NCI-H82 treated with DMSO at 0.1 percent for 48 hours (cell line): Measurements from ENCODE around the gene COASY.
A peak's percentile ranks its signal among the peaks of the same experiment; 100 is the strongest.

Experiments used
- DNase-seq: peaks from one replicate; lab custom pipeline; 2025; ENCODE audit not compliant: unreplicated experiment; lab: John Stamatoyannopoulos, UW

The COASY gene

GRCh38 chr17:42571435-42572225 is 9.7 kb downstream of the COASY start:
- no peak for DNase-seq

DNA sequence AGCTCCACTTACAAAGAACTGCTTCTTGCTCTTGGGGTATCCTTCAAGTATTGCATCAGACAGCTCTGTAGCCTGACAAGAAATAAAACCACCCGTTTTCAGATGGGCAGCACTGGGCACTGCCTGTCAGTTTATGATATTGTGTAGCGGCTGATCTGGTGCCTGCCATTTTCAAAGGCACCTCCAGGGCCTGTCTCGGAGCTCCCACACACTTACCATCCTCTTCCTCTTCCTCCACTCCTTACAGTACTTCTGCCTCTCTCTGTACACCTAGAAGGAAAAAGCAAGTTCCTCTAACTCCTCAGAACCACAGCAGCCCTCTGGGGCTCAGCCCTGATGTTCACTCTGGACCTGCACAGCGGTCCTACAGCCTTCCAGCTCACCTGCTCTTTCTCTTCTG is 11.1 kb downstream of the COASY start:
- DNase-seq = no peak

DNA sequence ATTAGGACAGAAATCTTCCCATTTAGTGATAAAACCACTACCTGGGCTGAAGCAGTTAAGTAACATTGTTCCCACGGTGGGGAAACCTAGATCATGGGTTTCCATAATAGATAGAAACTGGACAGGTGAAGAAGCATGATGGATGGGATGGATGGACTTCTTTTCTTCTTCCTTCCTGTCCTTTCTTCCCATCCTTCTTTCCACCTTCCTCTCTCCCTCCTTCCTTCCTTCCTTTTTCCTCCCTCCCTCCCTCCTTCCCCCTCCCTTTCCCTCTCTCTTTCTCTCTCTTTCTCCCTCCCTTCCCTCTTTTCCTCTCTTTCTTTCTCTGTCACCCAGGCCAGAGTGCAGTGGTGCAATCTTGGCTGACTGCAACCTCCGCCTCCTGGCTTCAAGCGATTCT is 12.5 kb downstream of the COASY start:
- no peak for DNase-seq

DNA sequence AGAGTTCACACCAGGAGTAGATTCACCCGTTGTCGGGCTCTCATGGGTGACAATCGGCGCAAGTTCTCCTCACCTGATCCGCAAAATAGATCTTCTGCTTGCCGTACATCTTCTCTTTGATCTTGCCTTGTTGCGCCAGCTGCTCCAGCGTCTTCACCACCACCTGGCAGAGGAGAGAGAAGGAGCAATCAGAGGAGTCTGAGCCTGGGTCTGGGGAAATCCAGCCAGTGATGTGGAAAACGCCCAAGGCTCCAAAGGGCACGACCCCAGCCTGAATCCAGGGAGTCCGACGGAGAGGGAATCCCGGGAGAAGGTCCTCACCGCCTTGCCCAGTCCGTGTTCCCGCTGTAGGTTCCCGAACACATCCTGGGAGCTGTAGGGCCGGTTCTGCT is 15.2 kb downstream of the COASY start:
- no peak for DNase-seq

GRCh38 chr17:42577532-42578281 is 15.8 kb downstream of the COASY start, which contains the start of gene PSMC3IP:
TSS of gene PSMC3IP (minus strand) at chr17:42577729. CDS start at chr17:42577686, 43 bp downstream.
- DNase-seq = peak; percentile 83

DNA sequence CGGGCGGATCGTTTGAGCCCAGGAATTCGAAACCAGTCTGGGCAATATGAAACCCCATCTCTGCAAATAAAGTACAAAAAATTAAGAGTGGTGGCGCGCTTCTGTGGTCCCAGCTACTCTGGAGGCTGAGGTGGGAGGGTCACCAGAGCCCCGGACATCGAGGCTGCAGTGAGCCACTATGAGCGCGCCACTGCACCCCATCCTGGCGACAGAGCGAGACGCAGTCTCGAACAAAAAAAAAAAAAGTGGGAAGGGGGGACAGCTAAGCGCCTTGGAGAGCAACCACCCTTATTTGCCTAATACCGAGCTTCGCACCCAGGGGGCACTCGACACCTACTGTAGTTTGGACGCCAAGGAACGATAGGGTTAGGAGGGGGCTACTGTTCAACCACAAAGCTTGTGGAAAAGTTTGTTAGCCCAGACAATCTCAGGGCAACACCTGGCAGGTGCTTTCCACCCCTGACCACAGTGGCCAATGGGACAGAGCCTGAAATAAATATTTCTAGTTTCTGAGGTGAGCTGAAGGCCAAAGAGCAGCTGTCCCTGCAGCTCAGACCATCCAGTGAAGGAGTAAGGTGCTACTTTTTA is 16.4 kb downstream of the COASY start:
- peak; percentile 76 for DNase-seq

- no peak for DNase-seq
Measured at GRCh38 chr17:42579794-42580551, 18.0 kb downstream of the COASY start.

DNA sequence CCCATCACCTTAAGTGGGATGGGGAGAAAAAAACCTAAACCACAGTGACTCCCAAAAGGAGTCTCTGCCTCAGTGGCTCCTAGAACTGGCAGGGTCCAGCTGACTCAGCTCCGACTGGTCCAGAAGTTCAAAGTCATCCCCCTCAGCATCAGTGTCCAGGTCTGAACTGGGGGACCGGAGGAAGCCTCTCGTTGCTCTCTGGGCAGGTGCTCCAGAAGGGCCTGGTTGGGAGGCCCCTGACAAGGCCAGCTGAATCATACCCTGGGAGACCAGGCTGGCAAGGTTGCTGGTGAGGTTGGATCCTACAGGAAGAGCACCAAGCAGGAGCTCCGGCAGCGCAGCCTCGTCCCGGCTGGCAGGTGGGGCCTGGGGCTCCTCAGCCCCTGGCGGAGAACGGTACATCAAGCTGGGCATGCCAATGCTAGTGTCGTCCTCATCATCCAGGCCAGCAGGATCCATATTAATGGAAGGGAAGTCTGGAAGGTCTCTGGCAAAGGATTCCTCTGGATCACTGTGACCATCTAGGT is 19.9 kb downstream of the COASY start:
- DNase-seq = no peak

DNA sequence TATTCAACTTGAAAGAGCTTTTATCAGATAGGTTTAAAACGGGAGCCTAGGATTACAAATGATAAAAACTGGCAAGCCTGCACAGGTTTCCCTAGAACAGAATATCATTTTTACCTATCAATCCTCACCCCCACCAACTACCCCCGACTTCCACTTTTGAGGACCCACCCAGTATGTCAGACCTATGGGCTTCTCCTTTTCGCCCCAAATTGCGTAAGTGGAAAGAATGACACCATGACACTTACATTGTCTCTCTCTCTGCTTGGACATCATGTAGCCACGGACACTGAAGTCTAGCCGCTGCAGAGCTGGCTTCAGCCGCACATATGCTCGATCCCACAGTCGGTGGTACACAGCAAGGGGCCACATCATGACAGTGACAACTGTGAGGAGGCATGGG is 22.9 kb downstream of the COASY start:
- no peak for DNase-seq

- no peak for DNase-seq
Measured at GRCh38 chr17:42585353-42585752, 23.4 kb downstream of the COASY start.

DNA sequence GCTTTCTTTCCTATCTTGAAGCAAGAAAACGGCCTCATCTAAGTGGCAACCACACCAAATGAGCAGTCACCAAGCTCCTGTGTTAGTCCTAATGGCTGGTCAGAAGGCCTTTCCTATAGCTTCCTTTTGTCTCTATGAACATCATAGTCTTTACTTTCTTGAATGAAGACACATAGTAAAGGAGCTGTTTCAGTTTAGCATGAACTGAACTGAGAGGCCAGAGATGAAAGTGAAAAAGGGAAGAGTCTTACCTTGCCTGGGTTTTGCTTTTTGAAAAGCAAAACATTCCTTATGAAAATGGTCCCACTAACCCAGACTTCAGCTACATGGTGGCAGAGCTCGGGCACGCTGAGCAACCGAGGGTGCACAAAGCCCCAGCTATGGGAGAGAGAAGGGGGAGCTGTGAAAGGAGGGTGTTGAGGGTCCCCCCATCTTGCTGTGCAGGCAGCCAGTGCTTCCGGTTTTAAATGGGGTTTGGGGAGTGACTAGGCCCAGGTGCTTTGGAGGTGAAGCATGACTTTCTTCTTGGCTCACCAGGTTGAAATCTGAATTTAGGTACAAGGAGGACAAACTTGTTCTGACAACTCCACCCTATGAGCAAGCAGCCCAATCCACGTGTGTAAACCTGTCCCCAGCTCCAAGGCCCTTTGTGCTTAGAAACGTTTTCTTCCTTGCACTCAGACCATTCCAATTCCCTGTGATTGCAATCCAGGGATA is 24.7 kb downstream of the COASY start:
- DNase-seq = no peak

GRCh38 chr17:42590886-42591285 is 28.9 kb downstream of the COASY start:
- DNase-seq = no peak

DNA sequence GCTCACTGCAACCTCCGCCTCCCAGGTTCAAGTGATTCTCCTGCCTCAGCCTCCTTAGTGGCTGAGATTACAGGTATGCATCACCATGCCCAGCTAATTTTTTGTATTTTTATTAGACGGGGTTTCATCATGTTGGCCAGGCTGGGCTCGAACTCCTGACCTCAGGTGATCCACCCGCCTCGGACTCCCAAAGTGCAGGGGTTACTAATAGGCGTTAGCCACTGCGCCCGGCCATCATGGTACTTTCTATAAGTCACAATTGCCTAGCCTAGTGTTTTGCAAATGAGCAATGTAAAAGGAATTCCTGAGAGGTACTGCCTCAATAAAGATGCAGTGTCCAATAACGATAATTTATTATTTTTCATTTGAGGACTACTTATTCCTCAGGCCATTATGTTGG is 29.5 kb downstream of the COASY start:
- no peak for DNase-seq

DNA sequence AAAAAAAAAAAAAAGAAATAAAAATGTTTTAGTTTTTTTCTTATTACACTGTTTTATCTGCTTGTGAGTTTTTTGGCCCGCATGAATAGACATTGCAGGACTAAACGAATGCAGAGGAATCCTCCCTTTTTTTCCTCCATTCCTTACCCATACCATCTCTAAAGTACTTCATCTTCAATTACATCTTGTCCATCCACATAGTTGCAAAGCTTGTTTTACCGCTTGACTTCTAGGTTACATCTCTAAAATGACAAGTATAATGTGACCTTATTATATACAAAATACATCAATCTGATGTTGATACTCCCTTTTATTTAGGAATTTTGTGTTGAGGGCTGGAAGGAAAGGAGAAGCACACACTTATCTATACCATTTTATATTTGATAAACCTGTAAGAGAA is 34.4 kb downstream of the COASY start:
- DNase-seq = no peak

- DNase-seq = no peak
Measured at GRCh38 chr17:42598905-42599304, 37.0 kb downstream of the COASY start.

- no peak for DNase-seq
Measured at GRCh38 chr17:42603318-42603717, 41.4 kb downstream of the COASY start.

DNA sequence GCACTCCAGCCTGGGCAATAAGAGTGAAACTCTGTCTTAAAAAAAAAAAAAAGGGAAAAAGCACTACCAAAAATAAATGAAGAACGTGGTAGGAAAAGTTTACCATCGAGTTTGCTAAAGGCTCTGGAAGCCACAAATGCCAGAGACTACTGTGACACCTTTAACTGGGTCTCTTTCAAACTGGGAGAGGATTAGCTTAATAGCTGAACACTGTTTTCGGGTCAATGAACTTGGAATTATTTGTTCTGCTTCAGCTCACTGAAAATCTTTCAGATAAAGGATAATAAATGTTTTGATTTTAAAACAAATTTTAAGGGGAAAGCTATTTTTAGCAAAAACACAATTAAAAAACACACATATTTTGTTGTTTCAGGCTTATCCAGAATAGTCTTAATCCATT is 45.8 kb downstream of the COASY start:
- no peak for DNase-seq

GRCh38 chr17:42608305-42609181 is 46.6 kb downstream of the COASY start:
- no peak for DNase-seq

DNA sequence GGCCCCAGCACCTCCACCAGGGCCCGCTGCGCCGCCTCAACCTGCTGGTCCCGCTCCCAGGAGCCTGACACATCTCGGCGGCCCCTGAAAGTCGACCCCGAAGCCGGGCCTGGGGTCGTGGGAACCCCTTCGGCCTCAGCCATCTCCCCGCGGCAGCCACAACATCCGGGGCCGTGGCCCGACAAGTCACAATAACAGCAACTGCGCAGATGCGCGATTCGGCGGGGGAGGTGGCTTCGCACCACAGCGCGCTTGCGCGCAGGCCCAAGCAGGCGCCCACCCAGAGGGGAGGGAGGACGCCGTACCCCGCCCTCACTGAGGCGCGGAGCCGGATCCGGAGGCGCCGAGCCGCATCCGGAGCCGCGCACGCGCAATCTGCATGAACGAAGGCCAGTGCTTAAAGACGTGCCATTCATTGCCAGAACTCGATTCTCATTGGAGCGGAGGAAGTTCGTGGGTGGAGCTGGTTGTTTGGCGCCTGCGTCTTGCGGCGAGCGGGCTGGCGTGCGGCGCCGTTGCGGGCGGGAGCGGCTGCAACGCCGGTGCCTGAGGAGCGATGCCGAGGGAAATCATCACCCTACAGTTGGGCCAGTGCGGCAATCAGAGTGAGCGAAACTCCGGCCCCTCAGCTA is 47.4 kb downstream of the COASY start, which contains the start of the genes RETREG3 and TUBG1:
RETREG3 (minus strand) TSS at position 193 of the 632 bp plus-strand sequence; CDS start at position 143, 50 bp downstream.
TUBG1 (plus strand) TSS at position 502 of the 632 bp plus-strand sequence; CDS start at position 557, 55 bp downstream.
- peak; percentile 98 for DNase-seq
